ENCODE measurements around the gene PRM3.

PRM3 gene, protein sequence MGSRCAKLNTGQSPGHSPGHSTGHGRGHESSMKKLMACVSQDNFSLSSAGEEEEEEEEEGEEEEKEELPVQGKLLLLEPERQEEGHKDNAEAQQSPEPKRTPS

DNA sequence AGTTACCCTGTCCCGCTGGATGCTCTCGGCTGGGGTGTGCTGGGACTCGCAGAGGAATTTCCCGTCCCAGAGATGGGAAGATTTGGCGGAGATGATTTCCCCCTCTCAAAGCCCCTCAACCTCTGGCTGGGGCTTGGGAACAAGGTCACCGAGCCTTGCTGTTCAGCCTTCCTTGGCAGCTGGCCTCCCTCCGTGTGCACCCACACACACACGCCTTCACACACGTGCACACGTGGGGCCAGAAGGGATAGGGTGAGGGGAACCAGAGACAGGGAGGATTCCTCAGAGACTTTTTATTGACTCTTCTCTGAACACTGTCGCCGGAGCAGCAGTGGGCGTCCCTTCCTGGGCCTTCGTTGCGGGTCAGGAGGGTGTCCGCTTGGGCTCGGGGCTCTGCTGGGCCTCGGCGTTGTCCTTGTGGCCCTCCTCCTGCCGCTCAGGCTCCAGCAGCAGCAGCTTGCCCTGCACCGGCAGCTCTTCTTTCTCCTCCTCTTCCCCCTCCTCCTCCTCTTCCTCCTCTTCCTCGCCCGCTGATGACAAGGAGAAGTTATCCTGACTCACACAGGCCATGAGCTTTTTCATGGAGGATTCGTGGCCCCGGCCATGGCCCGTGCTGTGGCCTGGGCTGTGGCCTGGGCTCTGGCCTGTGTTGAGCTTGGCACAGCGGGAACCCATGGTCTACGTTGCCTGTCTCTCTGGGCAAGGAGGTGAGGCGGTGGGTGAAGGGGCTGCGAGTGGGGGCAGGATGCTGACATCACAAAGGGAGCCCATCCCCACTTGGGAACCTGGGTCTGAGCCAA lies at the start of gene PRM3:
TSS of gene PRM3 (minus strand) at position 709 of the 800 bp plus-strand sequence. CDS start at position 675, 34 bp downstream.
- no peak for DNase-seq

DNA sequence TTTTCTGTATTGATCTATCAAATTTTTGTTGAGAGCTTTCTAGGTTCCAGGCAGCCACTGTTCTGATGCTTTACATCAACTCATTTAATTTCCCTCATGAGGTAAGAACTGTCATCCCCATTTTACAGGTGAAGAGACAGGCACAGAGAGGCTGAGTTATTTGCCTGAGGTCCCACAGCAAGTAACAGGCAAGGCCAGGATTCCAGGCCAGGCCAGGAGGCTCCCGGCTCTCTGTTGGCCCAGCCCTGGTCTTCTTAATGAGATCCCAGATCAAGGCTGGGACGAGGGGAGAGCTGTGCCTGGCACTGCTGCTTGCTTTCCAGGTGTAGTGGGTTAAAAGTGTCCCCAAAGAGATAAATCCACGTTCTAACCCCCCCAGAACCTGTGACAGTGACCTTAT lies 49.4 kb upstream of the PRM3 start:
- DNase-seq: no peak

GRCh38 chr16:11321662-11322061 lies 48.2 kb upstream of the PRM3 start:
- no peak for DNase-seq

DNA sequence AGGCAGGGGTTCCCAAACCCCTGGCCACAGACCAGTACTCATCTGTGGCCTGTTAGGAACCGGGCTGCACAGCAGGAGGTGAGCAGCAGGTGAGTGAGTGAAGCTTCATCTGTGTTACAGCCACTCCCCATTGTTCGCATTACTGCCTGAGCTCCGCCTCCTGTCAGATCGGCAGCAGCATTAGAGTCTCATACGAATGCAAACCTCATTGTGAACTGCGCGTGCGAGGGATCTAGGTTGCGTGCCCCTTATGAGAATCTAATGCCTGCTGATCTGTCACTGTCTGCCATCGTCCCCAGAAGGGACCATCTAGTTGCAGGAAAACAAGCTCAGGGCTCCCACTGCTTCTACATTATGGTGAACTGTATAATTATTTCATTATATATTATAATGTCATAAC lies 46.7 kb upstream of the PRM3 start:
- no peak for DNase-seq

GRCh38 chr16:11319529-11320146 lies 46.2 kb upstream of the PRM3 start:
- no peak for DNase-seq

GRCh38 chr16:11318817-11319216 lies 45.4 kb upstream of the PRM3 start:
- DNase-seq: no peak

DNA sequence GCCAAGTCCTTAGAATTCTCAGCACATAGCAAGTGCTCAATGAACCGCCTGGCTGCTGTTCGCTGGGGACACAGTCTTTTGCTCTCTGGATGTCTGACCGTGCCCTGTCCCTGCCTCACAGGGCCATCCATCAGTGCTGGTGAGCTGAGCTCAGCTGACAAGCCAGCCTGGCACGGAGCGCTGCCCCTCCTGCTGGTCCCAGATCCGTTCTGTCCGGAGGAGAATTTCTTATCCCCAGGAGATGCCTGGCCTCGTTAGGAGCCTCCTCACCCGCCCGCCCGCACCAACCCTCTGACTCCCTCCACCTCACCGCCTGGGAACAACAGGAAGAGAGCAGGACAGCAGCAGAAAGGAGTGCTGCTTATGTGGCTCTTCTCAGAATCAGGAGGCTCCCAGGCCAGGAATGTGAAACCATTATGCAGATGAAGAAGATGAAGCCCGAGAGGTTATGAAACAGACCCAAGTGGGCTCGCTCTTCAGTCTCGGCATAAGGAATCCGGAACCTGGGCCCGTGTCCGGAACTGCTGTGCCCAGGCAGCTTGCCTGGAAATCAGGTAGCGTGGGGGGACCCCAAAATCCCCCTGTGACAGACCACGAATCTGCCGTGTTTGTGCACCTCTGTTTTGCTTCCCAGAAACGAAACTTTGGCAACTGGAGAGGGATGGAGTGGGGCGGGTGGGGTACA lies 43.0 kb upstream of the PRM3 start:
- DNase-seq: no peak

GRCh38 chr16:11315510-11315909 lies 42.1 kb upstream of the PRM3 start:
- DNase-seq: no peak

DNA sequence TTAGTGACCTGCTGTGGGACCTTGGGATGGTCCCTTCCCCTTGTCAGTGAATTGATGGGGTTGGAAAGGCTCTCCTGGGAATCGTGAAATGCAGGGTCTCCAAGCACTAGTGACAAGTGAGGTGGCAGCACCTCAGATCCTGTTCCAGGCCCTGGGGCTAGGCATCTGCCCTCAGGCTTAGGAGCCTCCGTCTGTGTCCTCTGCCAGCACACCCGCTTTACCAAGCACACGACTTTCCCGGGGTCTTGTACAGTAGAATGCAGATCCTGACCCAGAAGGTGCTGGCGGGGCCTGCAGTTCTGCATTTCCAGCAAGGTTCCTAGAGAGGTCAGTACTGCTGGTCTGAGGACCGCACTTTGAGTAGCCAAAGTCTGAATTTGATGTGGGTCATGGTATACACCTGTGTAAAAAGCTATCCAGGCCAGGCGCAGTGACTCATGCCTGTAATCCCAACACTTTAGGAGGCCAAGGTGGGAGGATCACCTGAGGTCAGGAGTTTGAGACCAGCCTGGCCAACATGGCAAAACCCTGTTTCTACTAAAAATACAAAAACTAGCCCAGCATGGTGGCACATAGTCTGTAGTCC lies 41.0 kb upstream of the PRM3 start:
- DNase-seq: no peak

- no peak for DNase-seq
These were observed 40.3 kb upstream of the PRM3 start for GRCh38 chr16:11313493-11314308.

GRCh38 chr16:11312718-11313492 lies 39.5 kb upstream of the PRM3 start:
- no peak for DNase-seq

DNA sequence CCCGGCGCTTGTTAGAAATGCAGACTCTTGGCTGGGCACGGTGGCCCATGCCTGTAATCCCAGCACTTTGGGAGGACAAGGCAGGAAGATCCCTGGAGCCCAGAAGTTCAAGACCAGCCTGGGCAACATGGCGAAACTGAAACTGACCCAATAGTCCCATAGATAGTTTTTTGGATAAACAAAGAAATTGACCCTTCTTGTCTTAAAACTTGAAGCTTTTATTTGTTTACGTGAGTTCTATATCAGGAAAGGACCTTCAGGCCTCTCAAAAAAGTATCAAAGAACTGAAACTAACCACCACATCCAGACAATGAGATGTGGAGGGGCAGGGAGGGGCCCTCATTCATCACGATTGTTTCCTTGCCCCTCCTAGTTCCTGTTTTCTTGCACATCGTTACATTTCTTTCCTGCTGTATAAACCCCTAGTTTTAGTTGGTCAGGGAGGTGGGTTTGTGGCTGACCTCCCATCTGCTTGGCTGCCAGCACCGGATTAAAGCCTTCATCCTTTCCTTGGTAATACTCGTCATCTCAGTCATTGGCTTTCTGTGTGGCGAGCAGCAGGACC lies 37.6 kb upstream of the PRM3 start:
- no peak for DNase-seq

DNA sequence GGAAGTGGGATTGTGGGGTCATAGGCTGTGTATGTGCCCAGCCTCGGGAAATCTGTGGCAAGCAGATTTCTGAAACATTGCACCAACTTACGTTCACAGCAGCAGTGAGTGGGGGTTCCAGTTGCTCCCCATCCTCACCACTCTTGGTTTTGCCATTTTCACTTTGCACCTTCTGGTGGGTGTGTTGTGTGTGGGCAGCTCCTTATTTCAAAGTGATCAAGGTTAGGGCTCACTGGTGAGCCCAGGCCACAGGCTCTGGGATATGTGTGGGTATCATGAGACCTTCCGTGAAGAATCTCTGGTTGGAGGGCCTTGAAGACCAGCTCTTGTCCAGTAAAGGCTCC lies 37.2 kb upstream of the PRM3 start:
- no peak for DNase-seq

- no peak for DNase-seq
These were observed 36.6 kb upstream of the PRM3 start for GRCh38 chr16:11309895-11310633.

DNA sequence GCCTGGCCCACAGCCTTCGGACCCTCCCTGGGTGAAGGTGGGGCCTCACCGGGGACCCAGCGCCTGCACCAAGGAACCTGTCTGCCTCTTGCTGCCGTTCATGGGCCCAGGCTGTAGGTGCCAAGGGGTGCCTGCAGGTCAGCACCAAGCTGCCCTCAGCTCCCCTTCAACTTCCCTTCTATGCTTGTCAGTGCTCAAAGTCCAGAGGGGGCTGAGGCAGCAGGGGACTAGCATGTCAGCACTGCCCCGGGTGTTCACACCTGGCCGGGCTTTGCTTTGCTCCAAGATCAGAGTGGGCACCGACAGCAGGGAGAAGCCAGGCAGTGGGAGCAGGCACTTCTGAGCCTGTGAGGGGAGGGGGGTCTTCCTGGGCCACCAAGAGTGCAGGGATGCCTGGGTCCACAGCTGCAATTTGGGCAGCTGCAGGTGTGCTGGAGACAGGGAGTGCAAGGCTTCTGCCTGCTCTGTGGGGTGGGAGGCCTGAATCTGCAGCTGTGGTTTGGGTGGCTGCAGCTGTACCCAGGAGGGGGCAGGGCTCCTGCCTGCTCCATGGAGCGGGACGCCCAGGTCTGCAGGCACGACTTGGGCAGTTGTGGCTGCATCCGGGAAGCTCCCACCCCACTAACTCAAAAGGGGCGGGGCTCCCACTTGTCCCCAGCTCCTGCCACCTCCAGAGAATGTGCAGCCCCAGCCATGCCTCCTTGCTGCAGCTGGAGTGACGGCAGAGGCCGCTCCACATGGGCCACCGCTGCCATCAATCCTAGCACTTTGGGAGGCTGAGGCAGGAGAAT lies 35.3 kb upstream of the PRM3 start:
- DNase-seq: no peak

GRCh38 chr16:11307639-11308492 lies 34.4 kb upstream of the PRM3 start:
- no peak for DNase-seq

DNA sequence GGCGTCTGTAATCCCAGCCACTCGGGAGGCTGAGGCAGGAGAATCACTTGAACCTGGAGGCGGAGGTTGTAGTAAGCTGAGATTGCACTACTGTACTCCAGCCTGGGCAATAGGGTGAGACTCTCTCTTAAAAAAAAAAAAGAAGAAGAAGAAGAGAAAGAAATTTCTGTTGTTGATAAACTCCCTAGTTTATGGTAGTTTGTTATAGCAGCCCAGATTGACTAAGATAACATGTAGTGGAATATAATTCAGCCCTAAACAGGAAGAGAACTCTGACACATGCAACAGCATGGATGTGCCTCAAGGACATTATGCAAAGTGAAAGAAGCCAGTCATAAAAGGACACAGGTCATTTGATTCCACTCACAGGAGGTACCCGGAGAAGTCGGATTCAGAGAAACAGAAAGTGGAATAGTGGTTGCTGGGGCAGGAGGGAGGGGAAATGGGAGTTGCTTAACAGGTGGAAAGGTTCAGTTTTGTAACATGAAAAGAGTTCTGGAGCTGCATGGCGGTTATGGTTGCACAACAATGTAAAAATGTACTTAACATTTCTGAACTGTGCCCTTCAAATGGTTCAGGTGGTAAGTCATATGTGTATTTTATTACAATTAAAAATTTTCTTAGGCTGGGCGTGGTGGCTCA lies 33.7 kb upstream of the PRM3 start:
- no peak for DNase-seq

DNA sequence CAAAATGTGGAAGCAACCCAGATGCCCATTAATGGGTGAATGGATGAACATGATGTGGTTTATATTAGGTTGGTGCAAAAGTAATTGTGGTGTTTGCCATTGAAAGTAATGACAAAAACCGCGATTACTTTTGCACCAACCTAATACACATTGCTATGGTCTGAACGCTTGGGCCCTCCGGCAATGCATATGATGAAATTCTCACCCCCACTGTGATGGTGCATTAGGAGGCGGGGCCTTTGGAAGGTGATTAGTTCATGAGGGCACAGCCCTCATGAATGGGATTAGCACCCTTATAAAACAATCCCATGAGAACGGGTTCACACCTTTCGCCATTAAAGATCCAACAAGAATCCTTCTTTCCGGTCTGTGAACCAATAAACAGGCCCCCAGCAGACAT lies 33.0 kb upstream of the PRM3 start:
- no peak for DNase-seq

Measured in activated effector memory CD4-positive, alpha-beta T cell treated with anti-CD3 and anti-CD28 coated beads, Interleukin-2, amount 50 U/mL, for 16 hours (primary cell).